Vagina (tissue), 2 donors: ENCODE measurements around the gene RYK. TPM values are rescaled to one million over a fixed set of nuclear protein-coding genes. Genes with fewer than 3 reads are reported as not detected.

Experiments used
- DNase-seq, 2 donors: peaks; one replicate each; pipeline ENCODE4 v3.0.0-alpha.2; 2017; ENCODE audit errors: extremely low spot score in 2 of 2
- H3K27ac ChIP-seq: fragments of 200-600 bp; sonication (generic); one replicate; pipeline ENCODE4 v1.5.1; 2019
- H3K27me3 ChIP-seq: fragments of 200-600 bp; sonication (generic); one replicate; pipeline ENCODE4 v1.5.1; 2019
- H3K36me3 ChIP-seq, 2 donors: fragments of 200-600 bp; sonication (generic); one replicate each; pipeline ENCODE4 v1.5.1; 2017 to 2019
- H3K4me1 ChIP-seq: fragments of 200-600 bp; sonication (generic); one replicate; pipeline ENCODE4 v1.5.1; 2019
- H3K4me3 ChIP-seq, 2 donors: fragments of 200-600 bp; sonication (generic); 1 replicate in 1 of 2; 2 replicates in 1 of 2; pipeline ENCODE4 v1.5.1; 2016 to 2019
- H3K9me3 ChIP-seq: fragments of 200-600 bp; sonication (generic); one replicate; pipeline ENCODE4 v1.5.1; 2019
- POLR2A ChIP-seq, 2 donors: fragments of 450-650 bp; IDR thresholded peaks; one replicate each; pipeline ENCODE4 v1.6.1; 2017; ENCODE audit warnings: antibody characterized with exemption in 2 of 2, mild to moderate bottlenecking in 2 of 2, moderate library complexity in 2 of 2
- POLR2AphosphoS5 ChIP-seq, 2 donors: sonication (generic); formaldehyde crosslinking; IDR thresholded peaks; one replicate each; pipeline ENCODE4 v1.9.0; 2017; ENCODE audit warnings: antibody characterized with exemption in 2 of 2, mild to moderate bottlenecking in 2 of 2, low read depth in 1 of 2; ENCODE audit not compliant: insufficient read depth in 1 of 2
- intact Hi-C: fragments of 100-400 bp; cut with DNase I; formaldehyde crosslinking; loops from one replicate; pipeline ENCODE4 v1.15.1; 2023
- total RNA-seq: library from RNA; depleted of rRNA; stranded (reverse); fragments of >200 nt; gene quantifications from one replicate; pipeline ENCODE4 v1.2.3, GENCODE V29; 2016
- TF ChIP-seq, protein P1 (sequence below), 3 experiments: fragments of 450-650 bp in 2 of 3; fragments of 200-600 bp in 1 of 3; sonication (generic) in 1 of 3; IDR thresholded peaks; one replicate each; pipeline ENCODE4 v1.5.1; 2017 to 2019; ENCODE audit warnings: antibody characterized with exemption in 3 of 3, mild to moderate bottlenecking in 2 of 3, moderate library complexity in 2 of 3

The RYK gene
- 102 TPM for total RNA-seq

DNA sequence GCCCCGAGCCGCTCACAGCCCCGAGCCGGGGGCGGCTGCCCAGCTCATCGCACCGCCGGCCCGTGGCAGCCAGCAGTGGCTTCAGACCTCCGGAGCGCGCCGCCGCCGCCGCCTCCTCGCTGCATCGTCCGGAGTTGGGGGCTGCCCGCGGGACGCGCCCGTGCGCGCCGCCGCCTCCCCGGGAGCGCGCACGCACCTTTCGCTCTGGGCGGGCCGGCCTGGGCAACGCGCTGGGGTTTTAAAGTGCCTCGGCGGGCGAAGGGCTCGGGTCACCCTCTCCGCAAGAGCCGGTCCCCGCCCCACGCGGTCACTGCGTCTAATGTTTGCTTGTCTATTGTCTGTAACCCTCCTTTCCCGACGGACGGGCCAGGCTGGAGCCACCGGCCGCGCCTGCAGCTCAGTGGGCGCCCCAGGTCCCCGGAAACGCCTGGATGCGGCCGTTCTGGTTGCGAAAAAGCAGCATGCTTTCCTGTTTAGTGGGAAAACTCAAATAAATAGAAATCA is at the start of gene RYK:
Gene RYK (minus strand): TSS at position 143 of the 504 bp plus-strand sequence. CDS start 205 bp downstream, outside the sequence.
- Histone ChIP-seq H3K36me3 (no peaks in the 10 kb centered on the region), H3K27ac (peak within 1 kb of the TSS; percentile 98), H3K4me1 (peaks cover 50% of the 10 kb centered on the region), H3K4me3 (peak within 1 kb of the TSS; percentile 79 to 83), H3K9me3 (no peaks in the 10 kb centered on the region), H3K27me3 (no peaks in the 10 kb centered on the region)
- intact Hi-C loops, result loop anchor here (5.0 kb wide), 1 partner anchor 1588 kb away; the partner anchor contains the start of gene UBA5
- TF ChIP-seq, protein P1, sequence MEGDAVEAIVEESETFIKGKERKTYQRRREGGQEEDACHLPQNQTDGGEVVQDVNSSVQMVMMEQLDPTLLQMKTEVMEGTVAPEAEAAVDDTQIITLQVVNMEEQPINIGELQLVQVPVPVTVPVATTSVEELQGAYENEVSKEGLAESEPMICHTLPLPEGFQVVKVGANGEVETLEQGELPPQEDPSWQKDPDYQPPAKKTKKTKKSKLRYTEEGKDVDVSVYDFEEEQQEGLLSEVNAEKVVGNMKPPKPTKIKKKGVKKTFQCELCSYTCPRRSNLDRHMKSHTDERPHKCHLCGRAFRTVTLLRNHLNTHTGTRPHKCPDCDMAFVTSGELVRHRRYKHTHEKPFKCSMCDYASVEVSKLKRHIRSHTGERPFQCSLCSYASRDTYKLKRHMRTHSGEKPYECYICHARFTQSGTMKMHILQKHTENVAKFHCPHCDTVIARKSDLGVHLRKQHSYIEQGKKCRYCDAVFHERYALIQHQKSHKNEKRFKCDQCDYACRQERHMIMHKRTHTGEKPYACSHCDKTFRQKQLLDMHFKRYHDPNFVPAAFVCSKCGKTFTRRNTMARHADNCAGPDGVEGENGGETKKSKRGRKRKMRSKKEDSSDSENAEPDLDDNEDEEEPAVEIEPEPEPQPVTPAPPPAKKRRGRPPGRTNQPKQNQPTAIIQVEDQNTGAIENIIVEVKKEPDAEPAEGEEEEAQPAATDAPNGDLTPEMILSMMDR (IDR thresholded peaks at IDR 0.05), result no peak
- TF ChIP-seq POLR2AphosphoS5 (IDR thresholded peaks at IDR 0.05; ENCODE audit: insufficient read depth in 1 of 2, low read depth in 1 of 2) (peak in 1 of 2 donors; percentile 77), POLR2A (IDR thresholded peaks at IDR 0.05) (peak in 1 of 2 donors; percentile 75)
- no peak for DNase-seq

DNA sequence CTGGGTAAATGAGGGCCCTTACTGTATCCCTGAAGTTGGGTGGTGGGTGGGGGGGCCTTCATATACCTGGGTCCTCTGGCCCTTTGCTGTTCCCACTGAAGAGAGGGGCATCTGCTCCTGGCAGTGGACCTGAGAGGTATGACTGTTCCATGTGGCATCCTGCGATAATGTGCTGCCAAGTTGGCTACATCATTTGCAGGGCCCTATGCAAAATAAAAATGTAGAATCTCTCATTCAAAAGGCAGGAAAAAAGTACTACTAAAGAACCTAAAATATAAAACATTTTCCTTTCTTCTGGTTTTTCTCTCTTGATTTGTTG is 49.2 kb upstream of the RYK start:
- TF ChIP-seq POLR2A (IDR thresholded peaks at IDR 0.05), result no peak
- TF ChIP-seq, protein P1 (IDR thresholded peaks at IDR 0.05), result no peak
- no peak for TF ChIP-seq POLR2AphosphoS5 (IDR thresholded peaks at IDR 0.05; ENCODE audit: insufficient read depth in 1 of 2, low read depth in 1 of 2)
- intact Hi-C loops, result no loop called here
- Histone ChIP-seq H3K4me1 (no peaks in the 10 kb centered on the region), H3K27me3 (no peaks in the 10 kb centered on the region), H3K9me3 (no peaks in the 10 kb centered on the region), H3K36me3 (no peaks in the 10 kb centered on the region), H3K4me3 (no peak overlapping the region), H3K27ac (no peak overlapping the region)
- DNase-seq, result no peak

DNA sequence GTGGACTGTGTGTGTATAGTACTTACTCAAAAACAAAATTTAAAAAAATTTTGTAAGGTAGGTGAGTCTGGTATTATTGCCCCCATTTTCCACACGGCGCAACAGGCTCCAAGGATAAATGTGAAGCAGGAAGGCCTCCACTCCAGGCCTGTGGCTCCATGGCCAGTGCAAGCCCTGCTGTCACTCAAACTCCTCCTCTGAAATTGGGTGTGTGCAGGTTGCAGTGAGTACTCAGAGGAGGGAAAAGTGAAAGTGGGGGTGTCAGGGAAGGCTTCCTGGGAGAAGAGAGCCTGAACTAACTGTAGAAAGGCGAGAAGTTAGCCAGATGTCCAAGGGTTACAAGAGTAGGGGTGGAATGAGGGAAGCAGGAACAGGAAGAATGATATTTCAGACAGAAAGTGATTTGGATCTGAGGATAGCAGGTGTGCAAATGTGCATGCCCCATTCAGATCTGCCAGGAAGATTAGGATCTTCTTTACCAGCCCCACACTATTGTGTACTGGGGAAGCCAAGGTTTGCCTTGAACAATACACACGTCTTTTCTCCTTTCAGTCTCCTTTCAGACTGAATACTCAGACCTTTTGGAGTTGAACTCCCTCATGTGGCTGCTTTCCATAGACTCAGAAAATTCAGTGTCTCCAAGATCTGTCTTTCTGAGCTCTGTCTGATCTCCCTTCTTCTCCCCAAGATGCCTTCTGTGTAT is 48.7 kb upstream of the RYK start:
- no peaks in the 10 kb centered on the region for H3K36me3 ChIP-seq
- no peak overlapping the region for H3K4me3 ChIP-seq
- no peaks in the 10 kb centered on the region for H3K27me3 ChIP-seq
- no peak overlapping the region for H3K27ac ChIP-seq
- TF ChIP-seq, protein P1 (IDR thresholded peaks at IDR 0.05), result peak; percentile 7 to 52 (median 26)
- TF ChIP-seq POLR2A (IDR thresholded peaks at IDR 0.05) (no peak), POLR2AphosphoS5 (IDR thresholded peaks at IDR 0.05; ENCODE audit: insufficient read depth in 1 of 2, low read depth in 1 of 2) (no peak)
- H3K9me3 ChIP-seq, result no peaks in the 10 kb centered on the region
- intact Hi-C loops, result no loop called here
- DNase-seq, result no peak
- no peaks in the 10 kb centered on the region for H3K4me1 ChIP-seq

DNA sequence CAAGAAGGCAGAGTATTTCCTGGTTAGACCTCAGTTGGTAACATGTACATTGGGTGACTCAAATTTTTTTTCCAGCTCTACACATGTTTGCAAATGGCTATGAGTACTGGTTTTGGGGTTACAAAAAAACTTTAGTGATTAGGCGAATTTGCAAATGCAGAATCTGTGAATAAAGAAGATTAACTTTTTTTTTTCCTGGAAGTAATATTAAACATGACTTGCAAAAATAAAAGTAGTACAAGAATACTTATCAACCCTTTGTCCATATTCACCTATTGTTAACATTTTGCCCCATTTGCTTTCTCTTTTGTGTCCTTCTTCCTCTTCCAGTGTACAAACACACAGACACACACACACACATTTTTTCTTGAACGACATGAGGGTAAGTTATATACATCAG is 47.6 kb upstream of the RYK start:
- no peak overlapping the region for H3K27ac ChIP-seq
- no peaks in the 10 kb centered on the region for H3K27me3 ChIP-seq
- H3K4me1 ChIP-seq, result no peaks in the 10 kb centered on the region
- H3K36me3 ChIP-seq, result no peaks in the 10 kb centered on the region
- DNase-seq, result no peak
- TF ChIP-seq POLR2AphosphoS5 (IDR thresholded peaks at IDR 0.05; ENCODE audit: insufficient read depth in 1 of 2, low read depth in 1 of 2) (no peak), POLR2A (IDR thresholded peaks at IDR 0.05) (no peak)
- TF ChIP-seq, protein P1 (IDR thresholded peaks at IDR 0.05), result no peak
- no peaks in the 10 kb centered on the region for H3K9me3 ChIP-seq
- no peak overlapping the region for H3K4me3 ChIP-seq
- intact Hi-C loops, result no loop called here

DNA sequence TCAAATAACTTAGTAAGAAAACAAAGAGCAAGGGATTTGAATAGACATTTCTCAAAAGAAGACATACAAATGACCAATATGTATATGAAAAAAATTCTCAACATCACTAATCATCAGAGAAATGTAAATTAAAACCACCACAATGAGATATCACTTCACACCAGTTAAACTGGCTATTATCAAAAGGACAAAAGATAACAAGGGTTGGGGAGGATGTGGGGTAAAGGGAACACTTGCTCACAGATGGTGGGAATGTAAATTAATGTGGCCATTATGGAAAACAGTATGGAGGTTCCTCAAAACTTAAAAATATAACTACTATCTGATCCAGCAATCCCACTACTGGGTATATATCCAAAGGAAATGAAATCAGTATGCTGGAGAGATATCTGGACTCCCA is 46.0 kb upstream of the RYK start:
- intact Hi-C loops, result no loop called here
- Histone ChIP-seq H3K27ac (no peak overlapping the region), H3K4me3 (no peak overlapping the region), H3K4me1 (peaks cover 2% of the 10 kb centered on the region), H3K36me3 (no peaks in the 10 kb centered on the region), H3K9me3 (no peaks in the 10 kb centered on the region), H3K27me3 (no peaks in the 10 kb centered on the region)
- no peak for DNase-seq
- no peak for TF ChIP-seq POLR2AphosphoS5 (IDR thresholded peaks at IDR 0.05; ENCODE audit: insufficient read depth in 1 of 2, low read depth in 1 of 2)
- TF ChIP-seq POLR2A (IDR thresholded peaks at IDR 0.05), result no peak
- TF ChIP-seq, protein P1 (IDR thresholded peaks at IDR 0.05), result no peak
